Endothelial cell of umbilical vein (primary cell): ENCODE results near the gene CASP2. TPM values are rescaled to one million over a fixed set of nuclear protein-coding genes. Genes with fewer than 3 reads are reported as not detected.

Experiments used
- BruUV-seq: library from RNA; stranded (reverse); fragments of 400-500 nt; replicated peaks from 2 replicates; lab custom pipeline; 2021; lab: Mats Ljungman, UMichigan
- CTCF ChIA-PET: fragments of 300-600, 350-600 bp; sonication (Branson Sonifier 250); formaldehyde crosslinking; loops from one replicate; lab custom pipeline; 2021; ENCODE audit warnings: antibody characterized with exemption, inconsistent platforms; lab: Charles Lee
- POLR2A ChIA-PET: fragments of 300-600, 350-600 bp; sonication (Branson Sonifier 250); formaldehyde crosslinking; loops from one replicate; lab custom pipeline; 2021; ENCODE audit warnings: antibody characterized with exemption, inconsistent platforms; lab: Charles Lee
- DNase-seq: peaks from one replicate; pipeline ENCODE4 v3.0.0-alpha.2; 2011; ENCODE audit warnings: low read depth, low spot score
- FAIRE-seq: peaks from 2 replicates; lab custom pipeline; 2011; peaks lifted over from hg19 to GRCh38; lab: Jason Lieb, UNC
- H2AFZ ChIP-seq: 2 replicates; pipeline ENCODE4 v1.6.0; 2012; ENCODE audit warnings: low read depth, low read length, control low read depth, inconsistent platforms
- H3K27ac ChIP-seq: 2 replicates; pipeline ENCODE4 v1.5.1; 2011; ENCODE audit warnings: low read depth, mild to moderate bottlenecking, control low read depth, low read length, moderate library complexity; ENCODE audit not compliant: insufficient read depth
- H3K27me3 ChIP-seq, 2 experiments: 2 replicates each; pipeline versions ENCODE4 v1.6.0 to v1.6.1; 2011; ENCODE audit warnings: low read length in 2 of 2, mixed read lengths in 1 of 2; ENCODE audit not compliant: control insufficient read depth in 2 of 2, insufficient read depth in 2 of 2
- H3K36me3 ChIP-seq, 2 experiments: 2 replicates in 1 of 2; 3 replicates in 1 of 2; pipeline ENCODE4 v1.5.1; 2011; ENCODE audit warnings: low read length in 2 of 2, mild to moderate bottlenecking in 1 of 2, moderate library complexity in 1 of 2; ENCODE audit not compliant: control insufficient read depth in 2 of 2, insufficient read depth in 2 of 2; ENCODE audit errors: extremely low read depth in 1 of 2
- H3K4me1 ChIP-seq: 3 replicates; pipeline ENCODE4 v1.5.1; 2011; ENCODE audit warnings: mild to moderate bottlenecking, low read length; ENCODE audit not compliant: control insufficient read depth, insufficient read depth; ENCODE audit errors: extremely low read depth
- H3K4me2 ChIP-seq: 2 replicates; pipeline ENCODE4 v1.6.1; 2011; ENCODE audit warnings: low read length, control low read depth, mixed read lengths; ENCODE audit not compliant: insufficient read depth
- H3K4me3 ChIP-seq, 3 experiments: fragments of 200-600 bp in 1 of 3; sonication (generic), shearing (Covaris generic) in 1 of 3; replicated peaks in 1 of 3; 2 replicates each; pipeline ENCODE4 v1.5.1; 2011 to 2016; ENCODE audit warnings: control low read depth in 3 of 3, low read length in 3 of 3, mild to moderate bottlenecking in 2 of 3, inconsistent platforms in 1 of 3, low read depth in 1 of 3, moderate library complexity in 1 of 3; ENCODE audit not compliant: insufficient read depth in 1 of 3
- H3K79me2 ChIP-seq: 2 replicates; pipeline ENCODE4 v1.6.0; 2012; ENCODE audit warnings: low read length, inconsistent platforms; ENCODE audit not compliant: control insufficient read depth, insufficient read depth
- H3K9ac ChIP-seq: replicated peaks from 2 replicates; pipeline ENCODE3; 2011; ENCODE audit warnings: low read length, control low read depth; ENCODE audit not compliant: insufficient read depth; ENCODE audit errors: extremely low read depth
- H3K9me1 ChIP-seq: replicated peaks from 3 replicates; pipeline ENCODE4 v1.6.0; 2011; ENCODE audit warnings: mild to moderate bottlenecking, low read length; ENCODE audit not compliant: control insufficient read depth, insufficient read depth; ENCODE audit errors: extremely low read depth
- H3K9me3 ChIP-seq: replicated peaks from 2 replicates; pipeline ENCODE4 v1.5.1; 2012; ENCODE audit warnings: low read length, inconsistent platforms; ENCODE audit not compliant: control insufficient read depth, insufficient read depth
- H4K20me1 ChIP-seq: replicated peaks from 2 replicates; pipeline ENCODE3; 2011; ENCODE audit warnings: mild to moderate bottlenecking, low read length; ENCODE audit not compliant: control insufficient read depth, insufficient read depth; ENCODE audit errors: extremely low read depth
- CTCF ChIP-seq, 2 donors: IDR thresholded peaks; 1 replicate in 1 of 2; 2 replicates in 1 of 2; pipeline ENCODE4 v1.5.1; 2011; ENCODE audit warnings: low read length in 2 of 2, mild to moderate bottlenecking in 2 of 2, moderate library complexity in 2 of 2, control low read depth in 1 of 2, inconsistent platforms in 1 of 2, low read depth in 1 of 2; ENCODE audit not compliant: insufficient read depth in 1 of 2; ENCODE audit errors: extremely low read depth in 1 of 2
- EZH2 ChIP-seq: IDR thresholded peaks from 2 replicates; pipeline ENCODE4 v1.6.1; 2012; ENCODE audit warnings: borderline replicate concordance, low read depth, mild to moderate bottlenecking, moderate library complexity, low read length, inconsistent platforms; ENCODE audit not compliant: severe bottlenecking
- FOS ChIP-seq: IDR thresholded peaks from 2 replicates; pipeline ENCODE4 v1.6.1; 2011; ENCODE audit warnings: mild to moderate bottlenecking, low read length, moderate library complexity, borderline replicate concordance; ENCODE audit not compliant: insufficient read depth
- GATA2 ChIP-seq: IDR thresholded peaks from 2 replicates; pipeline ENCODE4 v1.7.0; 2011; ENCODE audit warnings: low read depth, mild to moderate bottlenecking, moderate library complexity, mixed read lengths, low read length; ENCODE audit not compliant: insufficient read length, insufficient read depth
- JUN ChIP-seq: IDR thresholded peaks from 2 replicates; pipeline ENCODE4 v1.6.1; 2011; ENCODE audit warnings: borderline replicate concordance, low read depth; ENCODE audit not compliant: insufficient read length, insufficient read depth
- MAX ChIP-seq: IDR thresholded peaks from 2 replicates; pipeline ENCODE4 v1.6.1; 2011; ENCODE audit not compliant: insufficient read depth, insufficient read length
- MYC ChIP-seq: IDR thresholded peaks from one replicate; pipeline ENCODE4 v1.6.1; 2011; ENCODE audit warnings: mild to moderate bottlenecking, low read depth, low read length
- POLR2A ChIP-seq: IDR thresholded peaks from 2 replicates; pipeline ENCODE4 v1.6.1; 2012; ENCODE audit warnings: low read depth, mild to moderate bottlenecking, control low read depth, low read length
- POLR2AphosphoS5 ChIP-seq: IDR thresholded peaks from 2 replicates; pipeline ENCODE4 v1.6.1; 2012; ENCODE audit warnings: low read depth, mild to moderate bottlenecking, control low read depth, low read length, moderate library complexity; ENCODE audit not compliant: insufficient read depth
- dilution Hi-C: fragments of 300-500 bp; cut with MboI; formaldehyde crosslinking; loops from one replicate; pipeline ENCODE4 v1.15.0; 2019; ENCODE audit warnings: low sequenced_read_pairs; ENCODE audit not compliant: extremely low pct_ligation_motif_present
- intact Hi-C: fragments of 100-400 bp; cut with micrococcal nuclease; formaldehyde crosslinking; loops from one replicate; pipeline ENCODE4 v1.10.0; 2022
- polyA plus RNA-seq, 4 experiments: library from polyadenylated mRNA; depleted of rRNA in 3 of 4; stranded (reverse) in 3 of 4; unstranded in 1 of 4; fragments of >200 nt; gene quantifications; 2 replicates each; pipeline versions ENCODE4 v1.2.1 to v1.2.3, GENCODE V29; 2011 to 2012; ENCODE audit warnings: missing spikeins in 1 of 4
- total RNA-seq: library from RNA; stranded (reverse); gene quantifications from 2 replicates; pipeline ENCODE4 v1.2.3, GENCODE V29; 2021

CASP2 gene
- total and polyA plus RNA-seq, 2 donors (not counting 3 experiments of a cell fraction or from before 2014, with no cell fraction given): 36.3 to 57.9 TPM

DNA sequence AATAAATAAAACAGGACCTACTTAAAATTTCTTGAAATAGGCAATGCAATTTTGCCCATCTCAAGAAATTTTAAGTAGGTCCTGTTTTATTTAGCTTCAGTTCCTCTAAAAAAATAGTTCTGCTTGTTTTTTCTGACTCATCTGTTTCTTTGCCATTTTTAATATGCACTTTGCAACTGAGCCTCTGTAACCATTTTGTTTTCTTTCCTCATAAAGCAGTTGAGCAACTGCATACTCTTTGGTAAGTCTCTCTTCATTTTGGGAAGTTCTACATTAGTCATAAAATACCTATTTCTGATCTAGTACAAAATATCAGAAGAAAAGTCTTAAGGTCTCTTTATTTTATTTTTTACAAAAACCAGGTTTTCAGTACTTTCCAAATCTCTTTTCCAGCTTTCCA, 48.3 kb upstream of the CASP2 start:
- Histone ChIP-seq H3K4me1 (peaks cover 2% of the 10 kb centered on the region), H3K36me3 (no peaks in the 10 kb centered on the region), H3K9me1 (no peaks in the 10 kb centered on the region), H3K9me3 (no peaks in the 10 kb centered on the region), H3K79me2 (no peaks in the 10 kb centered on the region), H3K9ac (no peak overlapping the region), H3K4me3 (no peak overlapping the region), H3K27ac (no peak overlapping the region), H3K4me2 (no peak overlapping the region), H3K27me3 (peaks cover 2 to 8% of the 10 kb centered on the region in 2 experiments), H4K20me1 (no peaks in the 10 kb centered on the region), H2AFZ (no peak overlapping the region)
- dilution Hi-C loops: no loop called here
- no peak for DNase-seq
- CTCF ChIA-PET: interaction anchor here (0.8 to 3.2 kb wide), 34 partner anchors 8 to 636 kb away, joined by 3 to 45 read pairs (median 8); partner anchors contain the start of genes CASP2, EPHA1, GSTK1 and TAS2R40
- no TSS peak for BruUV-seq
- intact Hi-C loops: loop anchor here (1.0 to 5.0 kb wide), 9 partner anchors 23 to 267 kb away; partner anchors contain the start of genes CASP2 and GSTK1
- FAIRE-seq: no peak
- POLR2A ChIA-PET: interaction anchor here (1.5 kb wide), 1 partner anchor 145 kb away, joined by 3 read pairs; no protein-coding TSS in a partner anchor
- TF ChIP-seq FOS (no peak), POLR2AphosphoS5 (no peak), EZH2 (no peak), CTCF (IDR thresholded peaks at IDR 0.05; ENCODE audit: extremely low read depth in 1 of 2, insufficient read depth in 1 of 2, low read depth in 1 of 2, low read length in 2 of 2) (no peak), MYC (no peak), JUN (no peak), MAX (no peak), GATA2 (no peak), POLR2A (no peak)
